Measurements from ENCODE around the gene CAMTA1.

CAMTA1 gene

DNA sequence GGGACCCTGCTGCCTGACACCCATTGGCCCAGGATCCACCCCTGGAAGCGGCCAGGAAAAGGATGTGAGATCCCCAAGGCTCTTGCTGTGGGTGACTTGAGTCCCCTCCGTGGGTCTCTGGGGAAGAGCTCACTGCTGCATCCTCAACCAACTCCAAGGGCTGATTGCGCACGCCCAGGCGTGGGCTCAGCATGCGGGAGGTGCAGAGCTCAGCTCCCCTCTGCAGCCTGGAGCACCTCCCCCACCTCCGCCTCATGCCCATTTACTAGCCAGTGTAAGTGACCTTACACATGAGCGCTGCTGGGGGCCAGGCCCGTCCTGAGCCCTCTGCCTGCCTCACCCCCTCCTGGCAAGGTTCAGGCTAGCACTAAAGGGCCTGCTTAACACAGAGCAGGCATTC lies 847.4 kb downstream of the CAMTA1 start:
- no peak for DNase-seq (ENCODE audit: low read depth in 2 of 3, low spot score in 1 of 3)

DNA sequence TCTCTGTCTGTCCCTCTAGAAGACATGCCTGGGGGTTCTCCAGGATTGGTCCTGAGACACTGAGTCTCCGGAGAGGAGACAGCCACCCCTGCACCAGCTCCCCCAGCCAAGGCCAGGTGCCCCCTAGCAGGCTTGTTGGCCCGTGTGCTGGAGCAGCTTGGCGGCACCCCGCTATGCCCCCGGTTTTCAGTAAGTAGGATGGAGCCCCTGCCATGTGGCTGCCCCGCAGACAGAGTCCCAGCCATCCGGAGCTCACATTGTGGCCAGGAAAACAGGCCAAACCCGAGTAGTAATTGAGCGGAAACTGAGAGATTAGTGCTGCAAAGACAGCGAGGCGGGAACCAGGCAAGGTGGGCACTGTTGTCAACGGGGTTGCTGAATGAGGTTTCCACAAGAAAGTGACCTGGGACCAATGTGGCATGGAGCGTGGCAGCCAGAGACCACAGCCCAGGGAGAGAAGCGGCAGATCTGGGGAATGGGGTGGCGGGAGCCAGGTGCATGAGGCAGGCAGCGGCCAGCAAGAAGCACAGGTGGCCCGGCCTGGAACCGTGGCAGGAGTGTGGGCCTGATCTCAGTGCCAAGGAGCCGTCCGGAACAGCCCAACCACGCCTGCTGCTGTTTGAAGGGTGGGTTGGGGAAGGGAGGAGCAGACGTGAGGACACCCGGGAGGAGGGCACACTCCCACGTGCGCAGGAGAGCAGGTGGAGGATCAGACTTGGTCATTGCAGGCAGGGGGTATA lies 848.4 kb downstream of the CAMTA1 start:
- DNase-seq (ENCODE audit: low read depth in 2 of 3, low spot score in 1 of 3), result no peak

DNA sequence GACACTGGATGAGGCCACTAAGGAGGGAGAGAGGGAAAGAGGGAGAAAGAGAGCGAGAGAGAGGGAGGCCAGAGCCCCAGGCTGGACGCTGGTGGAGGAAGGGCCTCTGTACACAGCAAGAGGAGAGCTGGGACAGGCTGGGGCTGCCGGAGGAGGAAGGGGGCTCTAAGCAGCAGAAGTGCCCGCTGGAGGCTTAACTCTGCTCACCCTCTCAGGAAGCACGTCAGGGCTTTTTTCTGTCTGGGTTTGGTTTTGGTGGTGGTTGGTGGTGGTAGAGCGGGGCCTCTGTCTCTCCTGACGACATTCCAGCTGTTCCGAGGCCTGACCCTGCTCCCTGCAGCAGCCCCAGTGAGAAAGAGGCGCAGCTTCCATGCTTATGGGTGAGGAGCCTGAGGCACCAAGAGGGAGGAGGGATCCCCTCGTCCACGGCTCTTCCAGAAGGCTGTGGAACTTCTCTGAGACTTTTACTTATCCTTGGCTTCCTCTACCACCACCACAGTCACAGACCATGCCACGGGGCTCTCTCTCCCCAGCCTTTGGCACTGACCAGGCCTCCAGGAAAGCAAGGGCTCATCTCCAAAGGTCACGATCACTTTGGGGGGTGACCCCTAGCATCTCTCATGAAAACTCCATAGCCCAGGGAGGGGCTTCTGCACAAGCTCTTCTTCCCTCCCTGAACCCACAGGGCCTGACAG lies 849.4 kb downstream of the CAMTA1 start:
- DNase-seq (ENCODE audit: low read depth in 2 of 3, low spot score in 1 of 3), result no peak

DNA sequence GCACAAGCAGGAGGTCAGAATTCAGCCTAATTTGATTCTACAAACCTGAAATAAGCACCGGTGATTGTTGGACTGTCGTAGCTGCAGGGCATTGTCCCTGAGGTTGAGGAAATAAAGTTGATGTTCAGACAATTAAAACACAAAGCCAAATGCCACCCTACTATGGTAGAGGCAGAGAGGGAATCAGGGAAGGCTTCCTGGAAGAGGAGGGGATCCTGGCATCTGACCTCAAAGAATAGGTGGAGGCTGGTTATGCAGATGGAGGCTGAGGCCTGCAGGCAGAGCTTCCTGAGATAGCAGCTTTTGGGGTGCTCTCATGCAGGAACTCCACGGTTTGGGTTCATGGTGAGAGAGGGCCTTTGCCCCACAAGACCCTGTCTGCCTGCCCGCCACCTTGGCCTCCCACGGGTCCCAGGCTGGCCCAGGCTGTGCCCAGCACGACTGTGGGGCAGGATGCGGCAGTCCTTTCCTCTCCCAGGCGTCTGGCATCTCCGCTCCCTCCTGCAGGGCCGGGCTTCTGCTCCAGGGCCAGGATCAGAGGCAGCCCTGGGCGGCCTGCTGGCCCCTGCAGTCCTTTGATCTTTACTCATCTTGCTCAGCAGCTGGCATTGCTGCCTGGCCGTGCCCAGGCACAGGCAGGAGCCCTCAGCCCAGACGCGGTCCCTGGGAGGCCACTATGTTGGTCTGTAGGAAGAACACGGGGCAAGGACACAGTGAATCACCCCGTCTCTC lies 851.7 kb downstream of the CAMTA1 start:
- no peak for DNase-seq (ENCODE audit: low read depth in 2 of 3, low spot score in 1 of 3)

DNA sequence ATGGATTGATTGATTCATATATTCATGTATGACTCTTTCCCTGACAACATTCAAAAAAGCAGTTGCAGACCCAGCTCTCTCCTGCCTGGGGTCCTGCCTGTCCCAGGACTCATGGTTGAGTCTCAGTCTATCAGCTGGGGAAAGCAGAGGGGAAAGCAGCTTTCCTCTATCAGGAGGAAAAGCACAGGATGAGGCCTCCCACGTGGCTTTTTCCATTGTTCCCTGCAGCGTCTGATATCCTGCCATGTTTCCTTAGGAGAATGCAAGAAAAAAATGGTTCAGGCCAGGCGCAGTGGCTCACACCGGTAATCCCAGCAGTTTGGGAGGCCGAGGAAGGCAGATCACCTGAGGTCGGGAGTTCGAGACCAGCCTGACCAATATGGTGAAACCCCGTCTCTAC lies 852.8 kb downstream of the CAMTA1 start:
- DNase-seq (ENCODE audit: low read depth in 2 of 3, low spot score in 1 of 3), result no peak

DNA sequence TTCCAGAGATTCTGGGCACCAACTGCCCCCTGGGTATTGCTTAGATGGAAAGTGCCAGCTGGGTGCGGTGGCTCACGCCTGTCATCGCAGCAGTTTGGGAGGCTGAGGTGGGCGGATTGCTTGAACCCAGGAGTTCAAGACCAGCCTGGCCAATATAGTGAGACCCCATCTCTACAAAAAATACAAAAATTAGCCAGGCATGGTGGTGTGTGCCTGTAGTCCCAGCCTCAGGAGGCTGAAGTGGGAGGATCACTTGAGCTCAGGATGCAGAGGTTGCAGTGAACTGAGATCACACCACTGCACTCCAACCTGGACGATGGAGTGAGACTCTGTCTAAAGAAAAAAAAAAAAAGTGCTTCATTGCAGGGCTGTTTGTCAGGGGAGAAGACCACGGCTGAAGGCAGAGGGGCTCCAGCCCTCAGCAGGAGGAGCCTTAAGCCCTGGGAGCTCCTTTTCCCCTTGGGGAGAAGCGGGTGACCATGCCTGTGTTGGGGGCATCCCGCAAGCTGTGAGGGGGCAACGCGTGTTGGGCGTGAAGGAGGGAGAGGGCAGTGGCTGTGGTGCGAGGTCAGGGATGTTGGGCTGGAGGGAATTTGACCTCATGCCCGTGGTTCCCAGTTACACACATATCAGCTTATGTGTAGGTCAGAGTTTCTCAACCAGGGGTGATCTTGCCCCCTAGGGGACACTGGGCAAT lies 854.3 kb downstream of the CAMTA1 start:
- no peak for DNase-seq (ENCODE audit: low read depth in 2 of 3, low spot score in 1 of 3)

DNA sequence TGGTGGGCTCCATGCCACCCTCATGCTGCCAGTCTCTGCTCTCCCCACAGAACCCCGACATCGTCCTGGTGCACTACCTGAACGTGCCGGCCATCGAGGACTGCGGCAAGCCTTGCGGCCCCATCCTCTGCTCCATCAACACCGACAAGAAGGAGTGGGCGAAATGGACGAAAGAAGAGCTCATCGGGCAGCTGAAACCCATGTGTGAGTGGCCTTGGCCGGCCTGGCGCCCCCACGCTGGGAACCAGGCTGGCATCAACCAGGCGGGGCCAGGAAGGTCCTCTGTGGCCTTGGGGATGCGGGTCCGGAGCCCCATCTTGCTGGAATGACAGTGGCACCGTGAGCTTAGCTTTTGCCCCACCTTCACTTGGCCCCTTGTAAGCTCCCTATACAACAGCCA lies 855.1 kb downstream of the CAMTA1 start:
- DNase-seq (ENCODE audit: low read depth in 2 of 3, low spot score in 1 of 3), result no peak

DNA sequence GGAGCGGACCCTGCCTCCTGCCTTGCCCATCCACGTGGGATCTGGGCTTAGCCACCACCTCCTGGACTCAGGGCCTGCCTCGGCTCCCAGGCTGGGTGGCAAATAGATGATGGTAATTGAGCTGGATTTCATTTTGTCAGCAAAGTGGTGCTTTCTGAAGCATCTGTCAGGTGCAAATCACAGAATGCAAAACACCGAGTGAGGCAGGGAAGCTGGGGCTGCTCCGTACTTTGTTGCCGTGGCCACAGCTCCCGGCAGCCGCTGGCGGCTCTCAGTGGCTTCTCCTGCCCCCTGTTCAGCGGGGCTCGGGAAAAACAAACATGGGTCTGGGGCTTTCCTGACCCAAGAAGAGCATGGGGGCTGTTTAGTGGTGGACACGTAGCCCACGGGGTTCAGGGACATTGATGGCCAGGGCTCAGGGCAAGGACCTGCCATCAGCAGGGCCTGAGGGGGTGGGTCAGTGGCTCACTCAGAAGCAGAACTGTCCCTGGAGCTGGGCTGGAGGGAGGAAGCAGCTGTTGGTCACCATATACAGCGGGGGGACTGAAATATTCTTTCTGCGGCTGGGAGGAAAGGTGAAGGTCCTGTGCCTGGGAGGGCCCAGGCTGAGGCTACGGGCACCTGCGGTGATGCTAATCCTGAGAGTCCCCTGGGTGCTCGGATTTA lies 855.8 kb downstream of the CAMTA1 start:
- no peak for DNase-seq (ENCODE audit: low read depth in 2 of 3, low spot score in 1 of 3)

DNA sequence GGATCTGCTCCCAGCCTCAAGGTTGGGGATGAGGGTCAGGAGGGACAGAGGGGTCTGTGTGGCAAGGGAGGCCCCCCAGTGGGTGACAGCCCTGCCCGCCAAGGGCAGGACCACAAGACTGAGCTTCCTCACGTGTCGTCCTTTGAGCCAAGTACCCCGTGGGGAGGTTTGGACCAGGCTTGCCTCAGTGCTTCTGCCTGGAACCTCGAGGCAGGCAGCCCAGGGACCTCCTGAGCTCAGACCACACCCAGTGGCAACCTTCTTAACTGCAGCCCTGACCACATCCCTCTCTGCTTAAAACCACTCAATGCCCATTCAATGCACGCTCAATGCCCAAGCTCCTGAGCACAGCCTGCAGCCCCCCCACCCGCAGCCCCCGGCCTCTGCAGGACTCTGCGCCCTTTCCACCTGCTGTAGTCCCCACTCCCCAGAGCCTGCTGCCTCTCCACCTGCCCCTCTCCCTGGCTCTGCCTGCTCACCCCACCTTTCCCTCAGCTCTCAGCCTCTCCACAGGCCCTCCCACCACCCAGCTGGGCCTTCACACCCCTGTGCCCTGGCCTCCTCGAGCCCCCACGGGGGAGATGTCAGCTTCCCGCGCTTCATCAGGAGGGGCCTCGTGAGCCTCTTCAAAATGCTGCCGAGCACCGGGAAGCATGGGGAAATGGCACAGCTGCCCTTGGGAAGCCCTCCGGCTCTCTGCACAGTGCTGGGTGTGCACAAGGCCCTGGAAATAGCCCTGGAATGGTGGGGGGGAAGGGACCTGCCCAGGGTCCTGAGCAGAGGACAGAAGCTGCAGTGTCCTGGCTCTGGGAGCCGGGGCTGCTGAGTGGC lies 856.5 kb downstream of the CAMTA1 start:
- DNase-seq (ENCODE audit: low read depth in 2 of 3, low spot score in 1 of 3), result no peak

DNA sequence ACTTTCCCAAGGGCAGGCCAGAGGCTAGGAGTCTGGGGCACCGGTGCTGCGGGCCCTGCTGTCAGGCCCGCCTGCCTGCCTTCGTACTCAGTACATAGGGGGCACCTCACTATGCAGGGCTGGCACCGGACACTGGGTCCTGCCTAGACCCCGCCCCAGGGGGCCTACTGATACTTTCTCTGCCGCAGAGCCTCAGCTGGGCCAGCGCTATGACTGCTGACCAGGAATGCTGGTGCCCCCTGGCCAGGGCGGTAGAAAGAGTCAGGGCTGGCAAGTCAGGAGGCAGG lies 857.1 kb downstream of the CAMTA1 start:
- DNase-seq (ENCODE audit: low read depth in 2 of 3, low spot score in 1 of 3), result no peak

DNA sequence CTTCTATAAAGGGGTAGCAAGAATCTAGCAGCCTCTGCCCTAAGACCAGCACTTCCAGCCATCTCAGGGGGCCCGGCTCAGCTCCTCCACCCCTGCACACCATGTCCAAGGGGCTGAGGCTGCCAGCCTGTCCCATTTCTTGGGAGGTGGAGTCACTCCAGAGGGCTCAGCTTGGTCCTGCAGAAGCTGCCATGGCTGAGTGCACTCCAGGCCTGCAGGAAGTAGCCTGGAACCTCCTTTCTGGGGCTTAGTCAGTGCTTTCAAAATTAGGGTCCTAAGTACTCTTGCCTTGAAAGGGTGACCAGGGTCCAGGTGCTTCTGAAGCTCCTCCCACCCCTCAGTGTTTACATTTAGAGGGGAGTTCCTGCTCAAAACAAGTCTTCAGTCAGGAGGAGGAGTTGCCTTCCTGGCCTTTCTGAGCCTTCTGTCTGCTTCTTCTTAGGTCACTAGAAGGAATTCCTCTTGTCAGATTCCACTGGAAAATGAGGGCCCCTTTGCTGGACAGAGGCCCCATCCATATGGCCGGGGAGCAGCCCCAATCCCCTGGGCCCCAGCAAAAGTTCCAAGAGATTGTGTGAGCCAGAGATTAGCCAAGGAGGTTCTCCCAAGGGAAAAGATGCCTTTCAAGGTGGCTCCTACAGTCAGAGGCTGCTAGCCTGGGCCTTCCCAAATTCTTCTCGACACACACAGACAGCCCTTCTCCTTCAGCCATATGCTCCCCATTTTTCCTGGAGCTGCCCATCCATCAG lies 857.7 kb downstream of the CAMTA1 start:
- DNase-seq (ENCODE audit: low read depth in 2 of 3, low spot score in 1 of 3), result no peak

DNA sequence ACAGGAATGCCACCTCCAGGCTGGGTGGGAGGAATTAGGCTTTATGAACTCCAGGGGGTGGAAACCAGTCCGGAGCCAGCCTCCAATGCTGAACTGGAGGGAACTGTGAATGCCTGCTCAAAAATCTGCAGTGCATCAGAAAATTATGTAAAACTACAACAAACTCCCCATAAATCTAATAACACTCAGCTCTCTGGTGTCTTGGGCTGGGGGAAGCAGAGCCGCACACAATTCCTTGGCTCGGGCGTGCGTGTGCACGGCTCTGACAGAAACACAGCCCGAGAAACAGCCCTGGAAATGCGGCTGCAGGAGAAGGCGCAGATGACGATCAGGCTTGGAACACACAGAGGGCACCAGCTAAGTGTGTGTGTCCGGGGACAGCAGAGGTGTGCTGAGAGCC lies 858.3 kb downstream of the CAMTA1 start:
- DNase-seq (ENCODE audit: low read depth in 2 of 3, low spot score in 1 of 3), result no peak

DNA sequence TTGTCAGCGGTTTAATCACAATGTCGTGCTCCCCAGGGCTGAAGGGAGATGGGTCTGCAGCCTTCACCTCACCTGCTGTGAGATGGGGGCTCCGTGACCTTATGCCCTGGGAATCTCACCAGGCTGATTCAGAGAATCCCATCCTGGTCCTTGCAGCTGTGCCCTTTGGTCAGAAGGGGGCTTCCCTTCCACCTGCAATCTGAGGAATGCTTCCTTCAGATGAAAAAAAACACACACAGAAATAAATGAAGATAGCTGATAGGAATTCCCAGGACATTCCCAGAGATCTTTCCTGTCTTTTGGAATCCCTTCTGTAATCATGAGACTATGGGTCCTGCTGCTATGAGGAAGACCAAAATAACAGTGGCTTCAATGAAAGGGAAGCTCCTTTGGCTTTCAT lies 858.8 kb downstream of the CAMTA1 start:
- DNase-seq (ENCODE audit: low read depth in 2 of 3, low spot score in 1 of 3), result no peak

DNA sequence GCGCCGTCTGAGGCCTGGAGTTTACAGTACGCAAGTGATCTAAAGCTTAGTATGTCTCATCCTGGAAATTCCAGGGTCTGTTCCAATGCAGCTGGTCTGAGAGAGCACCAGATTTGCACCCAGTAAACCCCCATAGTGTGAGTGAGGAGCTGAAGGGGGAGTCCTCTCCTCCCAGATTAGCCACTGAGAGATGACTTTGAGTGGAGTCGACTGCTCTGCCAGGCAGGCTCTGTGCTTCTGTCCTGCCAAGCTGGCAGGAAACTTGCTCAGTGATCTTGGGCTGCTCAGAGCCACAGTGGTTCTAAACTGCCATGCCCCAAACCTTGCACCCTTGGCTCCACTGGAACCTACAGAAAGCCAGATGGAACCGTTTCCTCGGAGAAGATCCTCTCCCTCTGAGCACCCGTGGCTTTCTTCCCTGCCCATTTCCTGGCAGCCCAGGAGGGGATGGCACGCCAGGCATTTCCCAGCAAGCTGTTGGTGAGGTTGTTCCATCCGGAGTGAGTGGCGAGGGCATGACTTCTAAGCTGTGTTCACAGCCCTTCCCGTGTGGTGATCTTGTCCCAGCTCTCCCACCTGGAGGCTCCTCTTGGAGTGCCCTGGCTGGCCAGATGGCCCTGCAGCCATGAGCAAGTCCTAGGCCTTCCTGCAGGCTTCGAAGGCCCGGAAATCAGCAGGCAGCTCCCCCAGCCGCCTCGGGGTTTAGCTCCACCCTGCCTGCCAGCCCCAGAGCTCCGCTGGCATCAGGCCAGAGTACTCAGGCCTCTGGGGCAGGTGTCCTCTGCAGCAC lies 859.9 kb downstream of the CAMTA1 start:
- no peak for DNase-seq (ENCODE audit: low read depth in 2 of 3, low spot score in 1 of 3)

DNA sequence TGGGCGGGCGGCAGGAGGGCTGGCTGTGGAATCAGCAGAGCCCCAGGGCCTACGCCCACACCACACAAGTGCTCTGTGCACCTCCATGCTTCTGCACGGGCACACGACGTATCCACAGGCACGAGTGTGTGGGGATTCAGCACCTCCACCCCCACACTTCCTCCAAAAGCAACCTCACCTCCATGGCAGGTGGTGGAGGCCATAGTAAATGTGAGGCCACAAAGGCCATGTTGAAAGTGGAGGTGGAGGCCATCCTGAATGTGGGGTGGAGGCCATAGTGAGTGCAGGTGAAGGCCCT lies 860.4 kb downstream of the CAMTA1 start:
- DNase-seq (ENCODE audit: low read depth in 2 of 3, low spot score in 1 of 3), result no peak

DNA sequence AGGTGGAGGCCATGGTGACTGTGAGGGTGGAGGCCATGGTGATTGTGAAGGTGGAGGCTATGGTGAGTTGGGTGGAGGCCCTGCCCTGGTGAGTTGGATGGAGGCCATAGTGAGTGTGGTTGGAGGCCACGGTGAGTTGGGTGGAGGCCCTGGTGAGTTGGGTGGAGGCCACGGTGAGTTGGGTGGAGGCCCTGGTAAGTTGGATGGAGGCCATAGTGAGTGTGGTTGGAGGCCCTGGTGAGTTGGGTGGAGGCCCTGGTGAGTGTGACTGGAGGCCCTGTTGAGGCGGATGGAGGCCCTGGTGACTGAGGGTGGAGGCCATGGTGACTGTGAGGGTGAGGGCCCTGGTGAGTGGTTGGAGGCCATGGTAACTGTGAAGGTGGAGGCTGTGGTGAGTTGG lies 860.9 kb downstream of the CAMTA1 start:
- no peak for DNase-seq (ENCODE audit: low read depth in 2 of 3, low spot score in 1 of 3)

DNA sequence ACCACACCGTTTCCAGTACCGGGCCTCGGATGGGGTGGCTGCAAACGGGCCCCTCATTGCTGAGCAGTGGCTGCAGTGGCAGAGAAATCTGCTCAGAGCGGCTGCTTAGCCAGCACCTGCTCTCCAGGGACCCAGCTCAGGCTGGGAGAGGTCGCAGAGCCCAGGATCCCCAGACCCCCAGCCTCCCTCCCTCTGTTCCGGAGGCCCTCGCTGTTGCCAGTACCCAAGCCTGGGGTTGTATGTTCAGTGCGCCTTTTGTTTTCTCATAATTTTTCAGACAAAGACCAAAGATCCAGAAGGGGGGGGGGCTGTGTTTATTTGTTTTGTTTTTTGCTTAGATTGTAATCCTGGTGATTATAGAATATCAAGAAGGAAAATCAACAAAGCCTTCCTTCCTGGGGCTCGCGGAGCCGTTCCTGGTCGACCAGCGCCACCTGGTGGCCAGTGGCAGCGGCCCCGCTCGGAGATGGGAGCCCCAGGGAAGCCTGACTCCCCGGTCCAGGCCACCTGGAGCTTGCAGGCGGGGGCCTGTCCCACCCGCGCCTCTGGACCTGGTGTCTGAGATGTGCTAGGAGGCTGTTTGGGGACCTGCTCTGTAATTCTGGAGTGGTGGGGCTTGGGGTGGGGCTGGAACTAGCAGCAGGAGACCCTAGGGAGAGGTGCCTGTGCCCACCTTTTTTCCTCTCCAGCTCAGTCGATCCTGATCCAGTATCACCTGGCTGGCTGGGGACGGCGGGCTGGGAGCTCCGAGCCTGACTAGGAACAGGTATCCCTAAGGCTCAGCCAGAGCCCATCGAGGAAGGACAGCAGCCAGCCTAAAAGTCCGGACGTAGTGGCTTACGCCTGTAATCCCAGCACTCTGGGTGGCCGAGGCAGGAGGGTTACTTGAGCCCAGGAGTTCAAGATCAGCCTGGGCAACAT lies 862.0 kb downstream of the CAMTA1 start:
- DNase-seq (ENCODE audit: low read depth in 2 of 3, low spot score in 1 of 3), result peak; percentile 44 to 69 (median 61)

DNA sequence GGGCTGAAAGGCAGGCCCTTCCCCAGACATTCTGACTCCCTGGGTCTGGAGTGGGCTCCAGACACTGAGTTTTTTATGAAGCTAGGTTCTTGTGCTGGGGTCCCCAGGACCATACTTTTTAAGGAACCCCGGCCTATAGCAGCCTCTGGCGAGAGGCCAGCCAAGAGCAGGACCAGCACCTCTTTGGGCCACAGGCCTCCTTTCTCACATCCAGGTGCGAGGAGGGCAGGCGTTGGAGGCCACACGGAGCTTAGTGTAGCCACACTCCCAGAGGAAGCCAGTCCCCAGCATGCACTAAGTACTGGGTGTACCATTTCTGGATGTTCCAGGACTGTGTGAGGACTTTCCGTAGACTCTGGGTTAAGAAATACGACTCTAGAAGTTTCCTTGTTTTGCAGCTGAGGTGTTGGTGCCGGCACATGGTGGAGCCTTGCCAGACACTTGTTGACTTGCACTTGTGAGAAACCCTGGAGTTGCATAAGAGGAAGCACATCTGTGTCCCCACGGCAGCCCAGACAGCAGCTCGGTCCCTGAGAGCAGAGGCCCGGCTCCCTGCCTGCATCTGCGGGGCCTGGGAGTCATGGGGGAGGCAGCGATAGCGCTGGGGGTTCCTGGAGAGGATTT lies 863.6 kb downstream of the CAMTA1 start:
- DNase-seq (ENCODE audit: low read depth in 2 of 3, low spot score in 1 of 3), result no peak

All from stimulated activated CD4-positive, alpha-beta T cell treated with anti-CD3 and anti-CD28 coated beads, Interleukin-12 subunit alpha, Interleukin-12 subunit beta, amount 100 ng/mL, for 48 hours (primary cell).